ENCODE results near the gene SLC22A23.

GRCh38 chr6:3421791-3422434 is 34.9 kb downstream of the SLC22A23 start:
- TF ChIP-seq POLR2A (IDR thresholded peaks at IDR 0.05), result no peak
- TF ChIP-seq CTCF (IDR thresholded peaks at IDR 0.05), result no peak
